Colonic mucosa (tissue), 4 donors: ENCODE data around the gene OR6Y1. TPM values are rescaled to one million over a fixed set of nuclear protein-coding genes. Genes with fewer than 3 reads are reported as not detected.

ENCODE experiments used
- DNase-seq: peaks from one replicate; pipeline ENCODE4 v3.0.0-alpha.2; 2020
- H3K27ac ChIP-seq: fragments of 200-600 bp; one replicate; pipeline ENCODE4 v1.8.0; 2021
- H3K27me3 ChIP-seq: fragments of 200-600 bp; one replicate; pipeline ENCODE4 v1.8.0; 2021
- H3K36me3 ChIP-seq: fragments of 200-600 bp; one replicate; pipeline ENCODE4 v1.8.0; 2021
- H3K4me1 ChIP-seq: fragments of 200-600 bp; one replicate; pipeline ENCODE4 v1.8.0; 2021; ENCODE audit warnings: mild to moderate bottlenecking
- H3K4me3 ChIP-seq: fragments of 200-600 bp; one replicate; pipeline ENCODE4 v1.8.0; 2021
- H3K9ac ChIP-seq, 2 donors: one replicate each; pipeline ENCODE4 v1.7.0; 2013; ENCODE audit warnings: control low read depth in 2 of 2, low read depth in 2 of 2, low read length in 2 of 2
- H3K9me3 ChIP-seq: fragments of 200-600 bp; one replicate; pipeline ENCODE4 v1.8.0; 2021
- intact Hi-C: fragments of 100-400 bp; cut with DNase I; formaldehyde crosslinking; loops from one replicate; pipeline ENCODE4 v1.14.1; 2022
- total RNA-seq, 2 donors: library from RNA; stranded (reverse); fragmentation: NEBNext Ultra II Directional in 1 of 2; extraction: Animal tissue kit (Norgen Biotek cat#: 25700) in 1 of 2; gene quantifications; one replicate each; pipeline ENCODE4 v1.2.1, GENCODE V29; 2021
- TF ChIP-seq, protein P1 (sequence below): fragments of 200-600 bp; IDR thresholded peaks from one replicate; pipeline ENCODE4 v1.8.0; 2022; ENCODE audit warnings: antibody characterized with exemption, mild to moderate bottlenecking
- donor health status: healthy.
- donor health status: DM: no; HTN: no; CAD: no.
- donor health status: DM: no; HTN: no; CAD: no.

Gene OR6Y1
- total RNA-seq, 2 donors from 2014 or later = not detected

DNA sequence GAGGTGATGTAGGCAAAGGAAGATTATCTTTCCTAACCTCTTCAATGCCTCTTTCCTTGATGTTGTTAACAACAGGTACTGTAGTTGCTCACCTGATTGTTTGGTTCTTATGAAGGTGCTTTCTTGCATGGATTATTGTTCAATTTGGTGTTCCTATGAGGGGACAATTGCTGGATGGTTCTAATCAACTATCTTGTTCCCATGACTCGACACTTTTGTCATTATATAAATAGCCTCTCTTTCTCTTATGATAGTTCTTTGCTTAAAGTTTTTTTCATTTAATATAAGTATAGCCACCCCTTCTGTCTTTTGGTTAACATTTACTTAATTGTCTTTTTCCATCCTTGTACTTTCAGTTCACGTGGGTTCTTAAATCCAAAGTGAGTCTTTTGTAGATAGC is 46.7 kb downstream of the OR6Y1 start:
- TF ChIP-seq, protein P1, sequence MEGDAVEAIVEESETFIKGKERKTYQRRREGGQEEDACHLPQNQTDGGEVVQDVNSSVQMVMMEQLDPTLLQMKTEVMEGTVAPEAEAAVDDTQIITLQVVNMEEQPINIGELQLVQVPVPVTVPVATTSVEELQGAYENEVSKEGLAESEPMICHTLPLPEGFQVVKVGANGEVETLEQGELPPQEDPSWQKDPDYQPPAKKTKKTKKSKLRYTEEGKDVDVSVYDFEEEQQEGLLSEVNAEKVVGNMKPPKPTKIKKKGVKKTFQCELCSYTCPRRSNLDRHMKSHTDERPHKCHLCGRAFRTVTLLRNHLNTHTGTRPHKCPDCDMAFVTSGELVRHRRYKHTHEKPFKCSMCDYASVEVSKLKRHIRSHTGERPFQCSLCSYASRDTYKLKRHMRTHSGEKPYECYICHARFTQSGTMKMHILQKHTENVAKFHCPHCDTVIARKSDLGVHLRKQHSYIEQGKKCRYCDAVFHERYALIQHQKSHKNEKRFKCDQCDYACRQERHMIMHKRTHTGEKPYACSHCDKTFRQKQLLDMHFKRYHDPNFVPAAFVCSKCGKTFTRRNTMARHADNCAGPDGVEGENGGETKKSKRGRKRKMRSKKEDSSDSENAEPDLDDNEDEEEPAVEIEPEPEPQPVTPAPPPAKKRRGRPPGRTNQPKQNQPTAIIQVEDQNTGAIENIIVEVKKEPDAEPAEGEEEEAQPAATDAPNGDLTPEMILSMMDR = no peak
- H3K27me3 ChIP-seq = no peaks in the 10 kb centered on the region
- H3K9ac ChIP-seq = no peak overlapping the region
- H3K9me3 ChIP-seq = no peaks in the 10 kb centered on the region
- intact Hi-C loops = no loop called here
- no peaks in the 10 kb centered on the region for H3K36me3 ChIP-seq
- DNase-seq = no peak
- no peaks in the 10 kb centered on the region for H3K4me1 ChIP-seq
- H3K4me3 ChIP-seq = no peak overlapping the region
- no peak overlapping the region for H3K27ac ChIP-seq

DNA sequence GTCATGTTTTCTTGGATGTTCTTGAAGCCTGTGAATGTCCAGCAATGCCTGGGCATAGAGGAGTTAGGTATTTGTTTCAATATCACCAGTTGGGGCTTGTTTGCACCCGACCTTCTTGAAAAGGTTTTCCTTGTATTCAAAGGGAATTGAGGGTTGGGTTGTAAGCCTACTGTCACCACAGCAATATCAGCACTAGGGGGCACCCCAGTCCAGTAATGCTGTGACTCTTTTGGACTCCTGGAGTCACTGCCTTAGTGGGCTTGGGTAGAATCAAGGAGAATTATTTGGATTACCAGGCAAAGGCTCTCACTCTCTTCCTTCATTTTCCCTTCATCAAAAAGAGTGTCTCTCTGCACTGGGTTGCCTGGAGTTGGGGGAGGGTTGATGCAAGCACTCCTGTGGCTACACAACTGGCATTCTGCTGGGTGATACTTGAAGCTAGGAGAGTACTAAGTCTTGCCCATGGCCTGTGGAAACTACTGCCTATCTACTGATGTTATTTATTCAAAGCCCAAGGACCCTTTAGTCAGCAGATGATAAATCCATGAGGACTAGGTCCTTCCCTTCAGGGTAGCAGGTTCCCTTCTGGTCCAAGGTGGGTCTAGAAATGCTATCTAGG is 47.7 kb downstream of the OR6Y1 start:
- H3K36me3 ChIP-seq = no peaks in the 10 kb centered on the region
- peak; percentile 26 for DNase-seq
- H3K27ac ChIP-seq = no peak overlapping the region
- H3K9ac ChIP-seq = no peak overlapping the region
- H3K27me3 ChIP-seq = no peaks in the 10 kb centered on the region
- TF ChIP-seq, protein P1 = no peak
- no peaks in the 10 kb centered on the region for H3K9me3 ChIP-seq
- no peaks in the 10 kb centered on the region for H3K4me1 ChIP-seq
- H3K4me3 ChIP-seq = no peak overlapping the region
- intact Hi-C loops = no loop called here

DNA sequence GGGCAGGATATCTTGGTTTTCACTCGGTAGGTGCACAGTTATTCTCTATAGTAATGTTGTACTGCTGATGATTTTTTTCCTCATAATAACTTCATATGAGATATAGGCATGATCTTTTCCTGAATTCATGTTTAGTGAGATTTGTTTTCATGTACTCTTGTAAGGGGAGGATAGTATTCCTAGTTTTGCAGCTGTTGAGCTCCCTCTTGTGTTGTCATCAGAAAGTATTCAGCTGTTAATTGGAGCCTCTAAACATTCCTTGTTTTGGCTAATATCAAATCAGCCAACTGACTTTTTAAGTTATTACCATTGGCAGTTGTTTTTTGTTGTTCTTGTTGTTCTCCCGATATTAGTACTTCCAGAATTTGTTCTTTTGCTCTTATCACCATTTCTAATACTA is 57.8 kb downstream of the OR6Y1 start:
- H3K27ac ChIP-seq = no peak overlapping the region
- H3K4me1 ChIP-seq = no peaks in the 10 kb centered on the region
- TF ChIP-seq, protein P1 = no peak
- intact Hi-C loops = no loop called here
- H3K4me3 ChIP-seq = no peak overlapping the region
- H3K9ac ChIP-seq = no peak overlapping the region
- DNase-seq = no peak
- H3K36me3 ChIP-seq = no peaks in the 10 kb centered on the region
- H3K27me3 ChIP-seq = no peaks in the 10 kb centered on the region
- no peaks in the 10 kb centered on the region for H3K9me3 ChIP-seq

DNA sequence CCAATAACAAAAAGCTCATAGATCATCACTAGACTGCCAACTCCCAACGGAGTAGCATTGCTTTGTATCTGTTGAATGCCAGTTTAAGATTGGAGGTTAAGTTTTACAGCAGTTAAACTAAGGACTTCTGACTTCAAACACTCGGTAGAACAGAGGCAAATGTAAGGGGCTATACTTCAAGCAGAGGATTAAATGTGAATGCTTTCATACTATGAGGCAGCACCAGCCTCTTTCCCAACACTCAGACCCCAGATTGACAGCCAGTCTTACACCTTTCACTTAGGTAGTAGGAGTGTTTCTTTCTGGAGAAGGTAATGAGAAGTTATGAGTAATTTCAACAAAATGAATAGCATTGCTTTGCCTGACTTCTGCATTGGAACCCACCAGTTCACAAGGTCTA is 59.4 kb downstream of the OR6Y1 start:
- no peak for DNase-seq
- H3K36me3 ChIP-seq = no peaks in the 10 kb centered on the region
- TF ChIP-seq, protein P1 = no peak
- H3K27ac ChIP-seq = no peak overlapping the region
- H3K4me1 ChIP-seq = no peaks in the 10 kb centered on the region
- no peak overlapping the region for H3K4me3 ChIP-seq
- intact Hi-C loops = no loop called here
- H3K27me3 ChIP-seq = no peaks in the 10 kb centered on the region
- H3K9ac ChIP-seq = no peak overlapping the region
- H3K9me3 ChIP-seq = no peaks in the 10 kb centered on the region

Other genes with a start within 250 kb of the OR6Y1 start
- not detected for gene CD1B, start 222.9 kb downstream of the OR6Y1 start, total RNA-seq
- under 1 TPM in 1 of 2 donors, not detected in 1; 0.24 TPM for gene CD1E, start 200.5 kb downstream of the OR6Y1 start, total RNA-seq
- gene OR10T2, start 154.9 kb downstream of the OR6Y1 start, total RNA-seq = not detected
- not detected for gene OR10K2, start 128.2 kb downstream of the OR6Y1 start, total RNA-seq
- gene OR10K1, start 92.6 kb downstream of the OR6Y1 start, total RNA-seq = not detected
- not detected for gene OR10R2, start 82.2 kb downstream of the OR6Y1 start, total RNA-seq
- gene OR6P1, start 16.2 kb upstream of the OR6Y1 start, total RNA-seq = not detected
- gene OR10X1, start 25.5 kb upstream of the OR6Y1 start, total RNA-seq = not detected
- gene OR10Z1, start 50.9 kb upstream of the OR6Y1 start, total RNA-seq = not detected
- not detected for gene SPTA1, start 132.3 kb upstream of the OR6Y1 start, total RNA-seq
- not detected for gene OR6K2, start 146.2 kb upstream of the OR6Y1 start, total RNA-seq
- gene OR6K3, start 166.3 kb upstream of the OR6Y1 start, total RNA-seq = not detected
- not detected for gene OR6K6, start 200.3 kb upstream of the OR6Y1 start, total RNA-seq
- not detected for gene OR6N1, start 217.8 kb upstream of the OR6Y1 start, total RNA-seq
- gene OR6N2, start 226.8 kb upstream of the OR6Y1 start, total RNA-seq = not detected